Epithelial cell of proximal tubule (primary cell): ENCODE results near the gene RAB33B. TPM values are rescaled to one million over a fixed set of nuclear protein-coding genes. Genes with fewer than 3 reads are reported as not detected.

Experiments
- DNase-seq: peaks from one replicate; pipeline ENCODE4 v3.0.0-alpha.2; 2011; ENCODE audit warnings: low read depth
- H3K4me3 ChIP-seq: 2 replicates; pipeline ENCODE4 v1.5.1; 2011; ENCODE audit warnings: low read depth, mild to moderate bottlenecking, low read length
- CTCF ChIP-seq: conservative IDR thresholded peaks from 2 replicates; pipeline ENCODE4 v1.5.1; 2012; ENCODE audit warnings: low read depth, mild to moderate bottlenecking, low read length
- total RNA-seq: library from RNA; depleted of rRNA; stranded (reverse); fragments of >200 nt; gene quantifications from 2 replicates; pipeline ENCODE4 v1.2.3, GENCODE V29; 2015

The RAB33B gene
- total RNA-seq, 1 donor from 2014 or later, result 3.9 TPM

GRCh38 chr4:139492429-139492828, 38.5 kb downstream of the RAB33B start:
- no peak for DNase-seq
- no peak for TF ChIP-seq CTCF
- no peak overlapping the region for H3K4me3 ChIP-seq

GRCh38 chr4:139493176-139493575, 39.3 kb downstream of the RAB33B start:
- DNase-seq, result no peak
- TF ChIP-seq CTCF, result no peak
- H3K4me3 ChIP-seq, result no peak overlapping the region

- no peak for TF ChIP-seq CTCF
Observed at GRCh38 chr4:139499186-139499585, 45.3 kb downstream of the RAB33B start.

GRCh38 chr4:139501117-139501516, 47.2 kb downstream of the RAB33B start:
- DNase-seq, result no peak
- no peak for TF ChIP-seq CTCF
- H3K4me3 ChIP-seq, result no peak overlapping the region

More at GRCh38 chr4:139499186-139499585, 45.3 kb downstream of the RAB33B start:
- H3K4me3 ChIP-seq, result no peak overlapping the region
- DNase-seq, result no peak

- TF ChIP-seq CTCF, result no peak
- no peak overlapping the region for H3K4me3 ChIP-seq
- DNase-seq, result no peak
Observed at GRCh38 chr4:139501527-139501926, 47.6 kb downstream of the RAB33B start.

GRCh38 chr4:139501927-139502899, 48.3 kb downstream of the RAB33B start:
- no peak for TF ChIP-seq CTCF
- no peak for DNase-seq
- no peak overlapping the region for H3K4me3 ChIP-seq
